ENCODE data around the gene NCR1.

DNA sequence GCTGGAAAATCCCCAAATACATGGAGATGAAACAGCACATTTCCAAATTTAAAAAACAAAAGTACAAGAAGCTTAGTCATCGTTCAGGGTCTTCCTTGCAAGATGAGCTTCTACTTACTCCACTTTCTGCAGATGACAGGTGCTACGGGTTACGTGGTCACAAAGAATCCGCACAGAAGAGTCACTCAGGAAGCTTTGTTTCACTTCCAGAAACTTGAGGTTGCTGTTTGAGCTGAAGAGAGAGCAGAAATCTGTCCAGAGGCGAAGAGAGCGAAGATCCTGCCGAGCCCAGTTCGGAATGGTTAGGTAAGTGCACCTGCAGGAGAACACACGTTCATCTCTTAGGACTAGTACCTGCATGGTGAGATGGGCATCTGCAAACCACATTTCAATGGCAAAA, 32.0 kb downstream of the NCR1 start:
- TF ChIP-seq CTCF (IDR thresholded peaks at IDR 0.05) (no peak), EP300 (IDR thresholded peaks at IDR 0.05) (no peak)
